ENCODE data around the gene KAZALD1.

Gene KAZALD1

GRCh38 chr10:101061624-101062231 lies at the start of gene KAZALD1:
TSS of gene KAZALD1 (plus strand) at chr10:101061989. CDS start at chr10:101062593, 604 bp downstream.
- no peak for DNase-seq (ENCODE audit: low spot score)

- DNase-seq (ENCODE audit: low spot score) = peak; percentile 85
Observed at GRCh38 chr10:101012525-101013364, 49.0 kb upstream of the KAZALD1 start.

GRCh38 chr10:101013365-101013825 lies 48.4 kb upstream of the KAZALD1 start:
- DNase-seq (ENCODE audit: low spot score) = no peak

- peak; percentile 89 for DNase-seq (ENCODE audit: low spot score)
Observed at GRCh38 chr10:101014230-101014884, 47.4 kb upstream of the KAZALD1 start.

GRCh38 chr10:101014966-101015581 lies 46.7 kb upstream of the KAZALD1 start:
- no peak for DNase-seq (ENCODE audit: low spot score)

GRCh38 chr10:101015582-101015973 lies 46.2 kb upstream of the KAZALD1 start:
- no peak for DNase-seq (ENCODE audit: low spot score)

- no peak for DNase-seq (ENCODE audit: low spot score)
Observed at GRCh38 chr10:101016814-101017213, 45.0 kb upstream of the KAZALD1 start.

GRCh38 chr10:101018118-101018599 lies 43.6 kb upstream of the KAZALD1 start:
- no peak for DNase-seq (ENCODE audit: low spot score)

GRCh38 chr10:101018600-101019439 lies 43.0 kb upstream of the KAZALD1 start:
- DNase-seq (ENCODE audit: low spot score) = peak; percentile 91

GRCh38 chr10:101019440-101019703 lies 42.4 kb upstream of the KAZALD1 start:
- DNase-seq (ENCODE audit: low spot score) = no peak

- no peak for DNase-seq (ENCODE audit: low spot score)
Observed at GRCh38 chr10:101020427-101021075, 41.2 kb upstream of the KAZALD1 start.

GRCh38 chr10:101021239-101021638 lies 40.5 kb upstream of the KAZALD1 start:
- no peak for DNase-seq (ENCODE audit: low spot score)

- no peak for DNase-seq (ENCODE audit: low spot score)
Observed at GRCh38 chr10:101021692-101022251, 40.0 kb upstream of the KAZALD1 start.

- no peak for DNase-seq (ENCODE audit: low spot score)
Observed at GRCh38 chr10:101022967-101023705, 38.7 kb upstream of the KAZALD1 start.

GRCh38 chr10:101027106-101027720 lies 34.6 kb upstream of the KAZALD1 start:
- no peak for DNase-seq (ENCODE audit: low spot score)

GRCh38 chr10:101028446-101029337 lies 33.1 kb upstream of the KAZALD1 start:
- no peak for DNase-seq (ENCODE audit: low spot score)

- no peak for DNase-seq (ENCODE audit: low spot score)
Observed at GRCh38 chr10:101029520-101030295, 32.1 kb upstream of the KAZALD1 start.

Measured in ecto neural progenitor cell (in vitro differentiated cells).